Putamen (tissue), 1 donor: Measurements from ENCODE around the gene DNER.
"Not testable (repeated sequence)": the region's sequence is repeated elsewhere in the genome, so short reads cannot be mapped to it uniquely, and the experiment has no call there.

Source experiments
- DNase-seq: peaks from one replicate; pipeline ENCODE4 v3.0.0-alpha.2; 2016; ENCODE audit warnings: low spot score

Gene DNER

GRCh38 chr2:229340086-229340760 is 374.1 kb downstream of the DNER start:
- no peak for DNase-seq

- DNase-seq, result no peak
Measured at GRCh38 chr2:229339618-229340017, 374.7 kb downstream of the DNER start.

GRCh38 chr2:229339171-229339570 is 375.2 kb downstream of the DNER start:
- DNase-seq, result not testable (repeated sequence)

GRCh38 chr2:229335877-229336346 is 378.4 kb downstream of the DNER start:
- no peak for DNase-seq

- no peak for DNase-seq
Measured at GRCh38 chr2:229335330-229335729, 379.0 kb downstream of the DNER start.

DNA sequence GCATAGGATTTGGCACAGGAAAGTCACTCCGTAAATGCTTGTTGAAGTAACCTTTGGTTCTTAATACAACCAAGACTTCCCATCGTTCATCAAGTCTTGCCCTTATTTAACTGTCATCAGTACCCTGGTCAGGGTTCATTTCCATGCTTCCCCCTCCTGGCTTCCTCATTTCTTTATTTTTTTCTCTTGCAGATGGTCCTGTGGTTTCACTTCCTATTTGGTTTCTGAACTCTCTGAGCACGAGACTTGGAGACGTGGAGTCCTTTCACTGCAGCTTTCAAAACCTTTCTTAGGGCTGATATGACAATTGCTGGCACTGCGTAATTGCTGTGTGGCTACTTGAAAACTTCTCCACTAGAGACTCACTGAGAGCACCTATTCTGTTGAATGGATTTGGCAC is 383.4 kb downstream of the DNER start:
- DNase-seq, result peak; percentile 31

- no peak for DNase-seq
Measured at GRCh38 chr2:229319558-229319957, 394.8 kb downstream of the DNER start.

- no peak for DNase-seq
Measured at GRCh38 chr2:229314117-229314516, 400.2 kb downstream of the DNER start.

DNA sequence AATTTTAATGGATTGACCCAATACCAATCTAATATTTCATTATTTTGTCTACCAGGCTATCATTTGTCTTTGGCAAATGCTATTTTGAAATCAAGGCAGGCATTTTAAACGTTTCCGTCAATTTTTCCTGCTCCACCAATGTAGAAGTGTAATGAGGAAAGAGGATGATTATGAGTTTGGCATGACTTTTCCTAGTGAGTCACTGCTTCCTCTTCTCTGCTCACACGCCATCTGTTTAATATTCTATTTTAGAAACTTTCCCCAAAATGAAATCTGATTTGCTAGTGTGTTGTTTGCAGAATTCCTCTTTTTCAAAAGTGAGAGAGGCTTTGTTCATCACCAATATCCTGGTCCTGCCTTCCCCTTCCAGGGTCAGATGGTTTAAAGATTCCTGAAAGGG is 400.8 kb downstream of the DNER start:
- no peak for DNase-seq
